AG09309 (cell line): ENCODE results near the gene RPS6KA2.

Source experiments
- DNase-seq: peaks from one replicate; pipeline ENCODE4 v3.0.0-alpha.2; 2010; ENCODE audit warnings: low read depth
- H3K4me3 ChIP-seq: 2 replicates; pipeline ENCODE4 v1.5.1; 2011; ENCODE audit warnings: mild to moderate bottlenecking, low read depth, low read length, moderate library complexity; ENCODE audit not compliant: control insufficient read depth
- TF ChIP-seq, protein P1 (sequence below): IDR thresholded peaks from 2 replicates; pipeline ENCODE4 v1.5.1; 2011; ENCODE audit warnings: mild to moderate bottlenecking, low read depth, low read length, inconsistent platforms; ENCODE audit not compliant: insufficient read depth, control insufficient read depth; ENCODE audit errors: missing control alignments

The RPS6KA2 gene

DNA sequence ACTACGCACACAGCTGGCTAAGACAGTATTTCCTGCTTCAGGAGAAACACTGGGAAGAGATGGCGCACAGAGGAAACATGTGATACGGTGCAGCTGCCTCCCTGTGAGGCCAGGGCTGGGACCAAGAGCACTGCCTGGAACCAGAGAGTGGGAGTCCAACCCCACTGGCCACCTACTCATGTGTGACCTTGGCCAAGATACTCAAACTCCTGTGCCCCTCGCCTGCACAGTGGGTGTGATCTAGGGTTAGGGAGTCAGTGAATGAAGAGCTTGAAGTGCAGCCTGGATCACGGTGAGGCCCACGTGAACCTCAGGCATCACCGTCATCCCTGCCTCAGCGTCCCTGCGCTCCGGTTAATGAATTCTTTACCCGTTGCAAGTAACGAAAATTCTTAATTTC is 202.6 kb downstream of the RPS6KA2 start:
- TF ChIP-seq, protein P1, sequence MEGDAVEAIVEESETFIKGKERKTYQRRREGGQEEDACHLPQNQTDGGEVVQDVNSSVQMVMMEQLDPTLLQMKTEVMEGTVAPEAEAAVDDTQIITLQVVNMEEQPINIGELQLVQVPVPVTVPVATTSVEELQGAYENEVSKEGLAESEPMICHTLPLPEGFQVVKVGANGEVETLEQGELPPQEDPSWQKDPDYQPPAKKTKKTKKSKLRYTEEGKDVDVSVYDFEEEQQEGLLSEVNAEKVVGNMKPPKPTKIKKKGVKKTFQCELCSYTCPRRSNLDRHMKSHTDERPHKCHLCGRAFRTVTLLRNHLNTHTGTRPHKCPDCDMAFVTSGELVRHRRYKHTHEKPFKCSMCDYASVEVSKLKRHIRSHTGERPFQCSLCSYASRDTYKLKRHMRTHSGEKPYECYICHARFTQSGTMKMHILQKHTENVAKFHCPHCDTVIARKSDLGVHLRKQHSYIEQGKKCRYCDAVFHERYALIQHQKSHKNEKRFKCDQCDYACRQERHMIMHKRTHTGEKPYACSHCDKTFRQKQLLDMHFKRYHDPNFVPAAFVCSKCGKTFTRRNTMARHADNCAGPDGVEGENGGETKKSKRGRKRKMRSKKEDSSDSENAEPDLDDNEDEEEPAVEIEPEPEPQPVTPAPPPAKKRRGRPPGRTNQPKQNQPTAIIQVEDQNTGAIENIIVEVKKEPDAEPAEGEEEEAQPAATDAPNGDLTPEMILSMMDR, result no peak
- DNase-seq, result no peak
- H3K4me3 ChIP-seq, result no peak overlapping the region

DNA sequence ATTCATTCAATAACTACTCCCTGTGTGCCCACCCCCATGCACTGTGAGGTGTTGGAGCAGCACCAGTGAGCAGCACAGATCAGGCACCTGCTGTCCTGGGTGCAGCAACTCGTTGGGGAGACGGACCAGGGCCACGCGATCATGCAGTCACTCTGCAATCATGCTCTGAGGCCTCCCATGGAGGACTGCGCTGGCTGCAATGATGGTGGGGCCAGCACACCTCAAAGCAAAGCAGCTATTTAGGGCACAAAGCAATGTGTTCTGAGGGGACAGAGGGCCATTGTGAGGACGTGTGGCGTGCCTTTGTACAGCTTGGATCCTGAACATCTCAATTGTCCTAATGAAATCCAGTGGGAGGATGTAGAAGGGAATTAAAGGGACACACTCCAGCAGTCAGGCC is 203.3 kb downstream of the RPS6KA2 start:
- DNase-seq, result no peak
- no peak overlapping the region for H3K4me3 ChIP-seq
- TF ChIP-seq, protein P1, result no peak

DNA sequence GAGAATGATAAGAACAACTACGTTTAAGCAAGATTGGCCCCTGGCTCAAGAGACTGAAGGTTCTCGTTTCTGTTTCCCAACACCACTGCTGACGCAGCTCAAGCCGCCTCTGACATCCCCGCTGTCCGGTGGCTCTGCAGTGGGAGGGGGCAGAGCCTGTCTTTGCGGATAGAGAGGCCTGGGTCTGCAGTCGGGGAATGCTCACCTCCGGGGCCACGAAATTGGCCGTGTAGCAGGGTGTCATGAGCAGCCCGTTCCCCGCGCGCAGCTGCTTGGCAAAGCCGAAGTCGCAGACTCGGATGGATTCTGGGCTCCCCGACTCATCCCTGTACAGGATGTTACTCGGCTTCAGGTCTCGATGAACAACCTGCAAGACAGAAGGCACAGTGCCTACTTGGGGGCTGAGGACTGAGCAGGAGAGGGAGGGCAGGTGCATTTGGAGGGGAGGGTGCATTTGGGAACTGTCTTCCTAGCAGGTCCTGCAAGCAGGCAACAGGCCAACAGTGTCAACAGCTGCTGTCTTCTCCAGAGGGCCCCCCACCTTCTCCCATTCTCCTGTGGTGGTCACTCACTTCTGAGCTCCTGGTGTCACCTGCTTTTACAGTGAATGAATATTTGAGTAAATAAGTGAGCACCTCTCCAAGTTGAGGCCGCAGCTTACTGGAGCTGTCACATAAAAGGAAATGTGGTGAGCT is 203.9 kb downstream of the RPS6KA2 start:
- H3K4me3 ChIP-seq, result no peak overlapping the region
- TF ChIP-seq, protein P1, result no peak
- no peak for DNase-seq

DNA sequence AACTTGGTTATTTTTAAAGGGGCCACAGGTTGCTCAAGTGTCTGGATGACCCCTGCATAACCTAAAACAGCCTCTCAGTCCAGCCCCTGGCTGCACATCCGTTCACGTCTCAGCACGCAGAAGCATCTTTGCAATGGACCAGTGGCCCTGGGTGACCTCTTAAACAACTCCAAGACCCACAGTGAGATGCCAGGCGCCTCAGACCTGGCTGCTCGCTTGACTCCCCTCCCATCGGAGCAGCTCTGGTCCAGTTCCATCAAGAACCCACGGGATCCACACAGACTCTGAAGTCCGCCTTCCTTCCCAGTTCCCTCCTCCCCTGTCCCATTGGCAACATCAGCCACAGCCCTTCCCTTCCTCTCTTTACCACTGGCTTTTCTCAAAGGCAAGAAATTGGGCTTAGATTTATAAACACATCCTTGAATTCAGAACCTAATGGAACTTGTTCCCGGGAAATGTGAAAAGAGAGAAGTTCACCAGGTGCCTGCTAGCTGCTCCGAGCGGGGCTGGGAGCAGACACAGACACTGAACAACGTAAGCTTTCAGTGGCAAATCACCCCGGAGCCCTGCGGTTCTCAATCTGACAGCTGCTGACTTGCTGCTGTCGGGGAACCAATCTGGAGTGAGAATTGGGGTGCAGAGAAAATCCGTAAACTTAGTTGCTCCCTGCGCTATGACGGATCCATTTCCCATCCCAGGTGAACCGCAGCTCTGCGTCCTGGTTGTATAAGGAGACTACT is 204.7 kb downstream of the RPS6KA2 start:
- TF ChIP-seq, protein P1, result no peak
- H3K4me3 ChIP-seq, result no peak overlapping the region
- no peak for DNase-seq

DNA sequence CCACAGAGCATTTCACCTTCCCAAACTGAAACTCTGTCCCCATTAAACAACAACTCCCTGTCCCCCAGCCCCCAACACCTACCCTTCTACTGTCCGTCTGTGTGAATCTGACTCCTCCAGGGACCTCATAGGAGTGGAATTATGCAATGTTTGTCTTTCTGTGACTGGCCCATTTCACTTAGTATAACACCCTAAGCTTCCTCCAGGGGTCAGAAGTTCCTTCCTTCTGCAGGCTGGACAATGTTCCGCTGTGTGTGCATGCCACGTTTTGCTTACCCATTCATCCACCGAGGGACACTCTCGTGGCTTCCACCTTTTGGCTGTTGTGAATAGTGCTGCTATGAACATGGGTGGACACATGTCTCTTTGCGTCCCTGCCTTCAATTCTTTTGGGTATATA is 206.7 kb downstream of the RPS6KA2 start:
- DNase-seq, result no peak
- TF ChIP-seq, protein P1, result peak; percentile 5

DNA sequence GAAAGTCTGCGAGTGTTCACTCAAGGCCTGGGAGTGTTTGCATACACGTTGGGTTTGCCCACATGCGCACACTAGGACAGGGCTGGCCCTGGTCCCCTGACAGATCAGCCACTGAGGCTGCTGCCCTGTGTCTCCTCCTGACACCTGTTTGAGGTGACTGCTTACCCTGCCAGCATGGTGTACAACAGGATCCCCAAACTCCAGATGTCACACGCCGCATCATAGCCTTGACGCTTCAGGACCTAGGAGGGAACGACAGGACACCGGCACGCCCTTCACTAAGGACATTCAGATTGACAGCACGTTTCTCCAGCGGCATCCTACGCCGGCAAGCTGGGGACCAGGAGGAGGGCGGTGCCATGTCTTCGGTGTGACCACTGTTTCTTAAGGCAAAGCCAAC is 207.3 kb downstream of the RPS6KA2 start:
- TF ChIP-seq, protein P1, result no peak

More for the DNA sequence above, 206.7 kb downstream of the RPS6KA2 start:
- H3K4me3 ChIP-seq, result no peak overlapping the region

More for the DNA sequence above, 207.3 kb downstream of the RPS6KA2 start:
- no peak overlapping the region for H3K4me3 ChIP-seq
- no peak for DNase-seq
